Duodenal mucosa (tissue), 2 donors: ENCODE measurements around the gene PTPRJ.
A peak's percentile ranks its signal among the peaks of the same experiment; 100 is the strongest.
"Not testable (repeated sequence)": the region's sequence is repeated elsewhere in the genome, so short reads cannot be mapped to it uniquely, and the experiment has no call there.

Experiments
- H3K27ac ChIP-seq: one replicate; pipeline ENCODE4 v1.7.0; 2013; ENCODE audit warnings: low read depth, low read length
- H3K27me3 ChIP-seq, 2 donors: one replicate each; pipeline ENCODE4 v1.7.0; 2013; ENCODE audit warnings: low read length in 2 of 2, control low read depth in 1 of 2; ENCODE audit not compliant: insufficient read depth in 2 of 2, control insufficient read depth in 1 of 2
- H3K36me3 ChIP-seq, 2 donors: one replicate each; pipeline ENCODE4 v1.7.0; 2013; ENCODE audit warnings: low read length in 2 of 2, control low read depth in 1 of 2; ENCODE audit not compliant: insufficient read depth in 2 of 2, control insufficient read depth in 1 of 2
- H3K4me1 ChIP-seq, 2 donors: one replicate each; pipeline ENCODE4 v1.7.0; 2013; ENCODE audit warnings: low read length in 2 of 2, control low read depth in 1 of 2; ENCODE audit not compliant: insufficient read depth in 2 of 2, control insufficient read depth in 1 of 2
- H3K4me3 ChIP-seq, 2 donors: one replicate each; pipeline ENCODE4 v1.7.0; 2013; ENCODE audit warnings: low read length in 2 of 2, low read depth in 1 of 2
- H3K9ac ChIP-seq, 2 donors: one replicate each; pipeline ENCODE4 v1.7.0; 2013; ENCODE audit warnings: low read length in 2 of 2, low read depth in 1 of 2
- H3K9me3 ChIP-seq, 2 donors: one replicate each; pipeline ENCODE4 v1.7.0; 2013; ENCODE audit warnings: low read length in 2 of 2, control low read depth in 1 of 2; ENCODE audit not compliant: control insufficient read depth in 1 of 2

Gene PTPRJ

DNA sequence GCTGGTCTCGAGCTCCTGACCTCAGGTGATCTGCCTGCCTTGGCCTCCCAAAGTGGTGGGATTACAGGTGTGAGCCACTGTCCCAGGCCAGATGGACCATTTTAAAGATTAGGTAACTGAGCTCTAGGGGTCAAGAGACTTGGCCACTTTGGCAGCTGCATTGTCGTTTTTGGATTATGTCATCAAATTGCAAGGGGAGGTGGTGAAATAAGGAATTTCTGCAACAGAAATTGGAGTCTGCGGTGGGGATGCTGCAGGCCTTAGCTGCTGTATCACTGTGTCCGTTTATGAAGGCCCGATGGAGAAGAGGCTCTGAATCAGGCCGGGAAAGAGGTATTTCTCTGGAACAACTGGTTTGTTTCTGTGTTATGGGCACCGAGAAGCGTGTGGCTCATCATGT is 34.6 kb downstream of the PTPRJ start:
- H3K9me3 ChIP-seq: no peaks in the 10 kb centered on the region
- no peaks in the 10 kb centered on the region for H3K36me3 ChIP-seq
- no peaks in the 10 kb centered on the region for H3K27me3 ChIP-seq
- H3K9ac ChIP-seq: no peak overlapping the region
- no peak overlapping the region for H3K4me3 ChIP-seq
- H3K4me1 ChIP-seq: peaks cover 17 to 23% of the 10 kb centered on the region in 2 donors
- H3K27ac ChIP-seq: no peak overlapping the region

DNA sequence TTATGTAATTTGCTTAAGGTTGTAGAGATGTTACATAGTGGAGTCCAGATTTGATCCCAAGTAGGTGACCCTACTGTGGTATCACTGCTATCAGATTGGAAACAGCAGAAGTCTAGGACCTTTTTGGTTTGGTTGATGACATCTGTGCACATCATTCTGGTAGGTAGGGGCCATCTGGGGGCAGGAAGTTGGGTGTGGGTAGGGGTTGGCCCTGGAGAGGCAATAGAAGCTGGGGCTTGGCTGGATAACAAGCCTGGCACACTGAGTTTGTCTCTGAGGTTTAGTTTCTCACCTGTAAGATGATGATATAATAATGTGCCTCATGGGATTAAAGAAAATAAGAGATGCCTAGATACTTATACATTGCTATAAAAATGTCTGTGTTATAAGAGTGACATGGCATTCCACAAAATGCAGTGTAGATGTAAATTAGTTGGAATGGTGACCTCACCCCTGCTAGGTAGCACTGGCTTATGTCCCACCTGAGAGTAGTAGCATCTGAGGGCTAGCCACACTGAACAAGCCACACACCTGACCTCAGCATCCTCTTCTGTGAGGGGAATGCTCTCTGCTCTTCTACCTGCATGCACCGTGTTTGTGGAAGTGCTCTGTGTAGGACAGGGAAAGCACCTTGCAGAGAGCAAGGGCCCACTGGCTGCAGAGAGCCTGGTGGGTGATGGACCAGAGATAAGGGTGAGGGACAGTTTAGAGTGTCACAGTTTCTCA is 36.9 kb downstream of the PTPRJ start:
- H3K27me3 ChIP-seq: no peaks in the 10 kb centered on the region
- no peak overlapping the region for H3K27ac ChIP-seq
- H3K4me1 ChIP-seq: peaks cover 17 to 23% of the 10 kb centered on the region in 2 donors

DNA sequence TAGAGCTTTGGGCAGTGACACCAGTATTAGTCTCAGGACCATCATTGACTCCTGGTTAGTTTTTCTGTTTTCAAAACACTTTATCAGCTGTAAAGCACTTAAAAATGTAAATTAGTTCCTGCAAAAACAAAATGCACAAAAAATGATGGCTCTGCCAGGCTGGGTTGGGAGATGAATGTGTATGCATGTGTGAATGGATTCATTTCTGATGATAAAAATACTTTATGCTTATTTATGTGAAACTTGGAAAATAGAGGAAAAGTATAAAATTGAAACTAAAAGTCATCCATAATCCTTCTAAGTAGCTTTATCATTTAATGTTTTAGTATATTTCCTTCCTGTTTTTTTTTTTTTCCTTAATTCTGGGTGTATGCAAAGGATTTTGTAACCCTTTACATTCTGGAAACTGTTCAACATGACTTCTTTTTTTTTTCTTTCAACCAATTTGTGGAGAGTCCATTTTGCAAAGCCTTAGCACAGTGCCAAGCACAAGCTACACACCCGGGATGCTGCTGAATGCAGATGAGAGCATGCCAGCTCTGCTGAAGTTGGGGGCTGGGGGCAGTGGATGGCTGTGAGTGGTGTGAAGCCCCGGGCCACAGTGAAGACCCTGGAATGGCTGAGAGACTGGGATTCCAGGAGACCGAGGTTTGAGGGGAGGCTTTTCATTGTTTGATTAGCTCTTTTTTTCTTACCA is 37.6 kb downstream of the PTPRJ start:
- no peak overlapping the region for H3K9ac ChIP-seq
- no peaks in the 10 kb centered on the region for H3K9me3 ChIP-seq
- no peak overlapping the region for H3K27ac ChIP-seq
- H3K4me1 ChIP-seq: peaks cover 16 to 23% of the 10 kb centered on the region in 2 donors
- H3K27me3 ChIP-seq: no peaks in the 10 kb centered on the region
- no peaks in the 10 kb centered on the region for H3K36me3 ChIP-seq
- H3K4me3 ChIP-seq: no peak overlapping the region

More for the DNA sequence above, 36.9 kb downstream of the PTPRJ start:
- no peak overlapping the region for H3K9ac ChIP-seq
- H3K9me3 ChIP-seq: no peaks in the 10 kb centered on the region
- no peaks in the 10 kb centered on the region for H3K36me3 ChIP-seq
- H3K4me3 ChIP-seq: no peak overlapping the region

DNA sequence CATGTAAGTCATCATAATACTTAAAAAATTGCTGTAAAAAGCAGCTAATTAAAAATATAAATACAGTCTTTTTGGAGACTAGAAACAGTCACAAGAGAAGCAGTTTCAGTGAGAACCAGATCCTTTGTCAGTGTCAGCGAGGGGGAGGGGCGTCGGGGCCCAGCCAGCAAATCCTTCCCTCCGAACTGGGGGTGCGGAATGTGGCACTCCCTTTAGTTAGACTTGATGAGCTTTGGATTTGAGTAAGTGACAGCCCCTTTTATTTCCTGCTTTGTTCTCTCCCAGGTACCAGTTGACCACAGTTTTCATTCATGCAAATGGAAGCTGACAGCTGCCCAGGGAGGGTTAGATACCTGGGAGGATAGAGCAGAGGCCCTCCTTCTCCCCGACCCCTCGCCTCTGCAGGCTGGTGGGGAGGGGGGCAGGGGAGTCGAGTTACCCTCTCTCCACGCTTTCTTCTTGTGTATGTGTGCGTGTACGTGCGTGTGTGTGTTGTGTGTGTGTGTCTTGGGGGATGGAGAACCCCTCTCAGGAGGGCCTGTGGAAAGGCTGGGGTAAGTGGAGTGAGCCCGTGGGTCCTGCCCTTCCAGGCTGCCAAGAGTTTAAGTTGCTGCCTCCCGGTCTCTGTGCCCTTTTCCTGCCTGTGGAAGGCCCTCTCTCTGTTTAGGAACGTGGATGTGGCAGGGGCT is 38.3 kb downstream of the PTPRJ start:
- Histone ChIP-seq H3K36me3 (no peaks in the 10 kb centered on the region), H3K4me3 (no peak overlapping the region), H3K9me3 (no peaks in the 10 kb centered on the region), H3K27ac (no peak overlapping the region), H3K27me3 (no peaks in the 10 kb centered on the region), H3K4me1 (peaks cover 9 to 16% of the 10 kb centered on the region in 2 donors), H3K9ac (no peak overlapping the region)

DNA sequence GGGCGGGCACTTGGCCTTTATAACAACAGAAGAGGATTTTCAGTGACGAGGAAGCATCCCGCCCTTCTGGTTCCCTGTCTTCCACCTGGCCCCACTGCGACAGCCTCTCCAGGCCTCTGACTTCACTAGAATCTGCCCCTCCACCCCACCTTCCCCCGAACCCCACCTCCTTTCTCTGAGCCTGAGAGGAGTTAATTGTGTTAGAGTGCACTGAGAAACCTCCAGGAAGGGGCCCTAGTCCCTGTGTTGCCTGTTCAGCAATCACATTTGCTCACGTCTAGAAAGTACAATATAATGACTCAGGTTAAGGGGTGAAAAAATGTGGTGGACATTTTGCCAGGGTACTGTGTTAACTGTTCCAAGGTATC is 38.8 kb downstream of the PTPRJ start:
- H3K4me3 ChIP-seq: no peak overlapping the region
- H3K9me3 ChIP-seq: no peaks in the 10 kb centered on the region
- H3K9ac ChIP-seq: no peak overlapping the region
- no peak overlapping the region for H3K27ac ChIP-seq
- peaks cover 6 to 13% of the 10 kb centered on the region in 2 donors for H3K4me1 ChIP-seq
- no peaks in the 10 kb centered on the region for H3K36me3 ChIP-seq
- H3K27me3 ChIP-seq: no peaks in the 10 kb centered on the region

DNA sequence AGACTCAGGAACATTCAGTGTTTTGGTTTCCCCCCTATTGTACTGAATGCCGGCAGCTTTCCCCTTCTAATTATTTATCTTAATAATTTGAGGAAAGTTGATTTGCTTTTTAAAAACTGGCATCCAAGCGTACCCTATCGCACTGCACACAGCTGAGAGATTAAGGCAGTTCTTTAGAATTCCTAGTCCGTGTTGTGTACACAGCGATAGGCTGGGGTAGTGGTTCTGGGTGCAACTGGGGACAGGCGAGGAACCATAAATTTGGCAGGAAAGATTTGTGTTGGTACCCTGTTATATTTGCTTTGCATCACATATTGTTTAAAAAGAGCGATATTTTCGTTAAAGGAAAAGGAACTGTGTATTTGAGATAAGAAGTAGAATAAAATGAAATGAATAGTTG is 39.2 kb downstream of the PTPRJ start:
- no peaks in the 10 kb centered on the region for H3K9me3 ChIP-seq
- H3K9ac ChIP-seq: no peak overlapping the region
- H3K36me3 ChIP-seq: no peaks in the 10 kb centered on the region
- no peaks in the 10 kb centered on the region for H3K27me3 ChIP-seq
- no peak overlapping the region for H3K27ac ChIP-seq
- H3K4me3 ChIP-seq: no peak overlapping the region
- H3K4me1 ChIP-seq: peaks cover 6 to 13% of the 10 kb centered on the region in 2 donors

DNA sequence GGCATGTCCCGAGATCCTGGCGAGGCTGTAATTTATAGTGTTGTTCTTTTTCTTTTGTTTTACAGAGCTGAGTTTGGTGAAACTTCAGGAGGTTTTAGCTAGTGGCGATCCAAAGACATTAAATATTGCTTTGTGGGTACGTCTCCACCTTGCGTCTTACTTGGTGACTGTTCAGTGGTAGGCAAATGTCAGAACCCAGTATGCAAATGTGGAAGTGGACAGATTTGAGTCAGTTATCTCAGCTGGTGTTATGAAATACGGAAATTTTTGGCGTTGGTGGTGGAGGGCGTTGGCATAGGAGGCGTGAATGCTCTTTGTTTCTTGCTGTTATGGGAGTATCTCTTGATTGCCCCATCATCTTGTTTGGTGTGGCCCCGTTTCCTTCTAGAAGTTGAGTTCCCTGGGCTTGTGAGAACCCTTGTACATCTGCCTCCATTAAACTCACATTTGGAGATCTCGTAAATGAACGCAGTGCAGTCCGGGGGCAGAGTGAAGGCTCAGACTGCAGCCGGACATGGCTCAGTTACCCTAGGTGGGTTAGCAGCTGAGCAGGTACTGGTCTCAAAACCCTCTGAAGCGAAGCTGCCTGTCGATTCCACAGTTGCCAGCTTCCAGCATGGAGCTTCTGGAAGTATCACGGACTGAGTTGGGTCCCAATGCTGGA is 39.9 kb downstream of the PTPRJ start:
- no peak overlapping the region for H3K9ac ChIP-seq
- H3K27ac ChIP-seq: no peak overlapping the region
- no peaks in the 10 kb centered on the region for H3K27me3 ChIP-seq
- H3K9me3 ChIP-seq: no peaks in the 10 kb centered on the region
- H3K36me3 ChIP-seq: no peaks in the 10 kb centered on the region
- H3K4me1 ChIP-seq: peaks cover 6 to 13% of the 10 kb centered on the region in 2 donors
- H3K4me3 ChIP-seq: peak overlapping the region in 1 of 2 donors; percentile 25

DNA sequence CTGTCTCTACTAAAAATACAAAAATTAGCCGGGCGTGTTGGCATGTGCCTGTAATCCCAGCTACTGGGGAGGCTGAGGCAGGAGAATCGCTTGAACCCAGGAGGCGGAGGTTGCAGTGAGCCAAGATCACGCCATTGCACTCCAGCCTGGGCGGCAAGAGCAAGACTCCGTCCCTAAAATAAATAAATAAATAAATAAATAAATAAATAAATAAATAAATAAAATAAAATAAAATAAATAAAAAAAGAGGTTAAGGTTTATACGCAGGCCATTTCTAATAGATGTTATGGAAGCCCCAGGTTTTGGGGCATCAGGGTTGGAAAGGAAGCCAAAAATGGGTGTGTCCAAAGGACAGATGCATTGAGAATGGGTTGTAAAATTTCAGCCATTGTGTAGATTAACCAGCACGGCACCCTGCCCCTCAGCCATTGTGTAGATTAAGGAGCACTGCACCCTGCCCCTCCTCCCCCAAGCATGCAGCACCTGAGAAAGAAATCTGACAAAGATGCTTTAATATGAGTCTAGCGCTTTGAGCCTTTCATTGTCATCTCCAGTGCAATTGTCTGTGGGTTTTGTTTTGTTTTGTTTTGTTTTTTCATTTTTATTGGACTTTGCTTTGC is 41.0 kb downstream of the PTPRJ start:
- not testable (repeated sequence) for H3K4me3 ChIP-seq

DNA sequence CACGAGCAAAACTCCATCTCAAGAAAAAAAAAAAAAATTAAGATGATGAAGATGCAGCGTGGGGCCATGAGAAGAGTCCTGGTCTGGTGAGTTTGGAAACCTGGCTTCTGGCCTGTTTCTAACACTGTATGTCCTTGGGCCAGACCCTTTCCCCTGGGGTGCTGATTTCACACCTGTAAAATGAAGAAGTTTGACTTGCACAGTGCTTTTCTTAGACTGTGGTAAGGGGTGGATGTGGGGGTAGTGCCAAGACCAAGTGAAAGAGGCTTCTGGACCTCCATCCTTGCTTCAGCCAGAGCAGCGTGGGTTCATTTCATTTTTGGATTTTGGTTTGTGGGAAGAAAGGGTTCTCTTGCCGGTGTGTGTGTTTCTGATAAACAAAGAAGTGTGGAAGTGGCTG is 42.1 kb downstream of the PTPRJ start:
- Histone ChIP-seq H3K4me3 (no peak overlapping the region), H3K27ac (no peak overlapping the region), H3K9ac (no peak overlapping the region), H3K9me3 (no peaks in the 10 kb centered on the region), H3K27me3 (no peaks in the 10 kb centered on the region), H3K36me3 (no peaks in the 10 kb centered on the region), H3K4me1 (peaks cover 2 to 18% of the 10 kb centered on the region in 2 donors)

More for the DNA sequence above, 41.0 kb downstream of the PTPRJ start:
- peaks cover 6 to 21% of the 10 kb centered on the region in 2 donors for H3K4me1 ChIP-seq
- not testable (repeated sequence) for H3K9me3 ChIP-seq, H3K27ac ChIP-seq, H3K9ac ChIP-seq, H3K27me3 ChIP-seq, H3K36me3 ChIP-seq
